NOMO-1 (cell line): ENCODE measurements around the gene EFHD2.
"Not testable (repeated sequence)": the region's sequence is repeated elsewhere in the genome, so short reads cannot be mapped to it uniquely, and the experiment has no call there.

Experiments used
- DNase-seq, 2 experiments: peaks; one replicate each; lab custom pipeline; 2025; ENCODE audit not compliant: unreplicated experiment in 2 of 2; lab: John Stamatoyannopoulos, UW

Gene EFHD2

DNA sequence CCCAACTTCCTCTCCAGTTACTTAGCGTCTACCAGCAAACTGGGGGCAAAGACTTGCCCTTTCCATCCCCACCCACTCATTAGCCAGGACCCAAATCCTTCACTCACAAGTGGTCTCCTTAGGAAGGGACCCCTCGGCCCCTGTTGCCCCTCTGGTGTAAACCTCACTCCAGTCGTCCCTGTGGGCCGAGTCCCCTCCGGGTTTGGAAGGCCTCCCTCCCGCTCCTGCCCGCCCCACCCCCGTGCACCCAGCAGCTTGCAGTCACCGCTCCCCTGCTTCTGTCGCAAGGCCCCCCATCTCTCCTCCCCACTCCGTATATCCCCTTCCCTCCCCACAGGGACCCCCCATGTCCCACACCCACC is 1.2 kb downstream of the EFHD2 start:
- peak in 1 of 2 experiments; percentile 17 for DNase-seq

DNA sequence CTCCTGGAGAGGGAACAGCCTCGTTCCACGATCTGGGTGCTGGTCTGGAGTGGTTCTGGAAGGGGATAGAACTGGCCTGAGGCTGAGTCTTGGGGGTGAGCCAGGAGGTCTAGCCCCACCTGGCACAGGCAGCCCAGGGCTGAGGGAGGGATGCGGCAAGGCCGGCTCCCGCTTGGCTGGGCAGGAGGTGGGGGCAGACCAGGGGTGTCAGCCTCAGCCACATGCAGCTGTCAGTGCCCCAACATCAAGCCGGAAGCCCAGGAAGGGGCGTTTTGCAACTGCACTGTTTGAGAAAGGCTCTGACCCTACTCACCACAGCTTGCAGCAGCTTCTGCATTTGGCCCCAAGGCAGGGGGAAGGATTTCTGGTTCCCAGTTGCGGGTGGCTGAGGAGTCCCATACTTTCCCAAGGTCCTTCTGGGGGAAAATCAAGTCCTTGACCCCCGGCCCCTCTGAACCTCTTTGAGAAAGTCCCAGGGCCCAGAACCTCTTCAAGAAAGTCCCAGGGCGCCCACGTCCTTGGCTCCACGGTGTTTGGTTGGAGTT is 2.0 kb downstream of the EFHD2 start:
- peak; percentile 79 to 86 for DNase-seq

DNA sequence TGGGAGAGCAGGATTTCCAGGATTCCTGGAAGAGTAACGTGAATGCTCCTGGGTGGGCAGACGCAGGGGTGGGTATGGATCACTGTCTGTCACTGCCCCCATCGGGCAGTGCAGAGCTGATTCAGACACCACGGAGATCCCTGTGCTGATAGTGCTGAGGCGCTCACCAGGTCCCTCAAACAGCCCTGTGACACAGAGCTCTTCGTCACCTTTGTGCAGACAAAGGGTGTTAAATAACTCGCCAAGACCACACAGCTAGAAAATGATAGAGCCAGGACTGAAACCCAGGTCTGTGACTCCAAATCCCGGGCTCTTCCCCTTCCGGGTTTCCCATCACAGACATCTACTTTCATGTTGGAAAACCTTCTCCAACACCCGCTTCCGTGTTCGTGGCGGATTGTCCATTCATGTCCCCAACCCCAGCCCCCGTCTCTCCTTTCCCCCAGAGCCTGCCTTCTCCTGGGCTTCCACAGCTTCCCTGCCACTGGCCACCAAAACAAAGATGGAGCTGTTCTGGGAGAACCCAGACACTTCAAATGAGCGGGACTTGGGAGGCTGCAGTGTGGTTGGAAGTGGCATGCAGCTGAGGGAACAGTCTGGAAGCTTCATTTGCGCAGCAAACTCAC is 2.6 kb downstream of the EFHD2 start:
- DNase-seq, result no peak

DNA sequence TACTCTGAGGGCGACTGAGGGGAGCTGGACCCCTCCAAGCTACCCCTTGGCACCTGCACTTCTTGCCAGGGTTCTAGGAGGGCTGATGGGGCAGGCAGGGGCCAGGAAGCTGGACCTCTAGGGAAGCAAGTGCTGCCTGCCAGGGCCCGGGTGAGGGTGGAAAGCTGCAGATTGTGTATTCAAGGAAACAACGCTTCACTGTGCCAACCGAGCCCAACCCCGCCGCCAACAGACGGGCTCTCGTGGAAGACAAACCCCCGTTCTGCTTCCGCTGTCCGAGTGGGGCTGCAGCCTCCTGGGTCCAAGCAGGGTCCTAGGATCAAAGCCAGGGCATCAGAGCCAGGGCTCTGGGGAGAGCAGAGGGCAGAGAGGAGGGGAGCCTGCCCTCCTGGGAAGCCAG is 3.2 kb downstream of the EFHD2 start:
- no peak for DNase-seq

DNA sequence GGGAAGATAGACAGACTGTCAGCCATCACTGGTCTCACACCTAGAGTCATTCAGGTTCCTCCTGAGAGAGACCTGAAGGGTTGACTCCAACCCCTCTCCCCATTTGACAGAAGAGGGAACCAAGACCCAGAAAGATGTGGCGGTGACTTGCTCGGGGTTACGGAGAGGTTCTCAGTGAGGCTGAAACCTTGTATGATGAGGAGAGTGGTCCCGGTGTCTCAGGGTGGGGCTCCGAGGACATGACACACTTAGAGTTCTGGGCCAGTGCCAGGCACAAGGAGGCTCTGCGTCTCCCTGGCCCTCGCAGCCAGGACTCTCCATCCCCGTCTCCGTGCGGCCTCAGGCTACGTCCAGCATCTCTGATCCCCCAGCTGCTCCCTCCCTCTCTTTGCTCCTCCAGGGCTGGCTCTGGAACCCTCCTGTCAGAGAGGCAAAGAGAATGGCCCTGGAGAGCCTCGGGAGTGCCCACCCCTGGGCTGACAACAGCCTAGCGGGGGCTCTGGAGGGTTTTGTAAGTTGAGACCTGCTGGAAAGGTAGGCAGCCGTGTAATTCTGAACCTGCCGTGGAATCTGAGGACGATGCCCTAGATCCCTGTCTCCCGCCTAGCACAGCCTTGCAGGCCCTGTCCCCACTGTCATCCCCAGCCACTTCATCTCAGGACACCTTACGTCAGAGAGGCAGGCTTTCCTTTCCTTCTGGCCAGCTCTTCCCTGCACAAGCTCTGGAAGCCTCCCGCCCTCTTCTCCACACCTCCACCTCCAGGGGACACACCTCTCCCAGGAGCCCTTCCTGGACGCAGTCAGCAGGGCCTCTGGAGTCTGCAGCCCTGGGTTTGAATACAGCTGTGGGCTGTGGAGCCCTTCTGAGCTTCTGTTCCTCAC is 4.1 kb downstream of the EFHD2 start:
- no peak for DNase-seq

DNA sequence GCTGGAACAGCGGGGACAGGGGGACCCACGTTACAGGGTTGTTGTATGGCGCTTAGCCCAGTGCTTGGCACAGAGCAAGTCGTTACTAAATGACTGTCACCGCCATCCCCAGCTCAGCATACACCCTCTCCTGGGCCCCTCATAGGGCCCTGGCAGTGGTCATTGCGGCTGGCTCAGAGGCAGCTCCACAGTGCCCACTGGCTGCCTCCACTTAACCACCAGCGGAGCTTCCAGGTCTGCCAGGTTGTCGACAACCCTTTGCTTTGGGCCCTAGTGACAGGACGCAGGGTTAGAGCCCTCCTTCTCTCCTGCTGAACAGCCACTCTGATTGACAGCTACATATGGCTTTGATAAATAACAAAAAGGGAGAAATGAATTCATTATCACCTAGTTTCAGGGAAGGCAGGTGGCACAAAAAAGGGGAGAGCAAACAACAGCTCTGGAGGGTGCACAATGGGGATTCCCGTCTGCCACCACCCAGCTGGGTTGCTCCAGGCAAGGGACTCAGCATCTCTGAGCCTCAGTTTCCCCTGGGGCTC is 4.8 kb downstream of the EFHD2 start:
- no peak for DNase-seq

DNA sequence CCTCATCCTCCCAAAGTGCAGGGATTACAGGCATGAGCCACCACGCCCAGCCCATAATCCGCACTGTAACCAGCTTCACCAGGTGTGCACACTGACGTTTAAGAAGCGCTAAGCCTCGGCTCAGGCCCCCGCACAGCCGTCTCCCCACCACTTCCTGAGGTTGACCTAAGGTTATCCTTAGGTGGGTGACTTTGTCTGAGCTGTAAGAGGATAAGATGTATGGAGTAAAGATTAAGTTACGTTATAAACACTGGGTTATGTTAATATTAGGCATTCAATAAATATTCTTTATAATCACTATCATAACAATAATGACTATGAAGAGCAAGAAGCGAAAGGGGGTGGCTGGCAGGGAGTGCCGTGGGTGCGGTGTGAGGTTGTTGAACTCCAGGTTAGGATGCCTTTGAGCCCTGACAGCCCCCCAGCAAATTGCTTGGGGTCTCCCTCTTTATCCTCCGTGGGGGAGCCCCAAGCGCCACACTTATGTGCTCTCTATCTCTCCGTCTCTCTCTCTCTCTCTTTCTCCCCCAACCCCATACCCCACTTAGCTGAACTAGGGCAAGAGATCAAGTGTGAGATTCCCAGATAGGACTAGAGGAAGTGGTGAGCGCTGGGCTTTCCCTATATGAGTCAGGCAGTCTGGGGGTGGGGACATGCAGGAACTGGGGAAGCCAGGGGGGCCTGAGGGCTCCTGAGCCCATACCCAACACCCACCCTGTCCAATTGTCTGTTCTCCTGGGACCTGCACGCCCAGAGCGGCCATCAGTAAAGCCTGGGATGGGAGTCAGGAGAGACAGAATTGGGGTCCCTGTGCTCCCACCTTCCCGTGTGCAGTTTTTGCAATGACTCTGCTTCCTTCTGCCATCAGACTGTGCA is 7.6 kb downstream of the EFHD2 start:
- no peak for DNase-seq

DNA sequence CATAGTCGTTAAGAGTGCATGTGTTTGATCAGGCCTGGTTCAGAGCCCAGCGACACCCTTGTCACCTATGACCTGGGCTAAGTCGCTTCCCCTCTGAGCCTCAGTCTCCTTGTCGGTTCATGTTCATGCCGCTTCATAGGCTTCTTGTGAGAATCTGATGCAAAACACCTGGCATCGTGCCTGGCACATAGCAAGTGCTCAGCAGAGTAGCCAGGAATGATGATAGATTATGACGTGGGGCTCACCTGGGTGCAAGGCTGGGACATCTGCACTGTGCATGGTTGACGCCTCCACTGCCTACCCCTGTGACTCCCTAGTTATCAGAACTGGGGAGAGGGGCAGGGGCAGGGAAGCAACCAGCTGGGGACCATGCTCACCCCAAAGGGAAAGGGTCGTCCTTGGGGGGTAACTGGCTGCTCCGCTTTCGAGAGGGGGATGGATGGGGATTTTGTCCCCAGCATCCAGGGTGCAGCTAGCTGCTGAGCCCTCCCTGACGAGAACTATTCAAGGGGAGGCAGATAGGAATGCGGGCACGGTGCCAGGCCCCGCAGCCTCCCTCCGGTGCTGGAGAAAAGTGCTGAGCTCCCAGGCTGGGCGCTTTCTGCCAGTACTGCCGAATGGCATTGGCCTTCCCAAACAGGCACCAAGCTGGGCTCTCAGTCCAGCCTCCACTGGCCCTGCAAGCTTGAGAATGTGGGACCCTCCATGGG is 9.3 kb downstream of the EFHD2 start:
- no peak for DNase-seq

DNA sequence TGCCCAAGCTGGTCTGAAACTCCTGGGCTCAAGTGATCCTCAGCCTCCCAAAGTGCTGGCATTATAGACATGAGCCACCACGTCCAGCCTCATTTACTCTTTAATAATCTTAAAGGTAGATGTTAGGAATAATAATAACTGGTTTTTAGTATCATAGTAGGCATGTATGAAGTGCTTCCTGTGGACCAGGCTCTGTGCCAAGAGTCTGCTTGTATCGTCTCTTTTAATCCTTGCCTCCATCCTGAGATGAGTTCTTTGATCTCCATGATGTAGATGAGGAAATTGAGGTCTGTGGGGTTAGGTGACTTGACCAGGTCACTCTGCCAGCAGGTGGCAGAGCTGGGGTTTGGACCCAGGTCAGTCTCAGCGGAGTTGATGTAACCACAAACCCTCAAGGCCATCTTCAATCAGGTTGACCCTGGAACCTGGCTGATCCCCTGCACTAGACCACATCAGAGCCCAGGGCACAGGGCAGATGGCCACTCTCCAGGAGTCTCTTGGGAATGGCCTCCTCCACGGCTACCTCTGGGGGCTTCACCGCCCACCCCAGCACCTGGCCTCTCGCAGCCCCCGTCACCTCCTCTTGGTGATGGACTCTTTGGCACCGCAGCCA is 11.3 kb downstream of the EFHD2 start:
- no peak for DNase-seq

DNA sequence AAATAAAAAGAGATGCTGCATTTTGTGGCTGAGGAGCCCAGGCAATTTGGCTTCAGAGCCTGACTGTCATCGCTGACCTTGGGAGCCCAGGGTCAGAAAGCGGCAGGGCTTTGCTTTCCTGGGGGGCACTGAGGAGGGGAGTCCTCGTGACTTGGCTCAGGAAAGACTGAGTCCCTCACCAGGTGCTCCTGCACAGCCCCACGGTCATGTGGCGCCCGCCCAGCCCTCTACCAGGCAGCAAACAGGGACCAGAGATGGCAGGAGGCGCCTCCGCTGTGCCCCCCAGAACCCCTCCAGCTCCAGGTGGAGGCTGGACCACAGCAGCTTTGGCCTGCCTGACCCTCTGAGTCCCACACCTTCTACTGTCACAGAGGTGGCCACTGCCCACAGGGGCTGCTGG is 13.2 kb downstream of the EFHD2 start:
- no peak for DNase-seq

DNA sequence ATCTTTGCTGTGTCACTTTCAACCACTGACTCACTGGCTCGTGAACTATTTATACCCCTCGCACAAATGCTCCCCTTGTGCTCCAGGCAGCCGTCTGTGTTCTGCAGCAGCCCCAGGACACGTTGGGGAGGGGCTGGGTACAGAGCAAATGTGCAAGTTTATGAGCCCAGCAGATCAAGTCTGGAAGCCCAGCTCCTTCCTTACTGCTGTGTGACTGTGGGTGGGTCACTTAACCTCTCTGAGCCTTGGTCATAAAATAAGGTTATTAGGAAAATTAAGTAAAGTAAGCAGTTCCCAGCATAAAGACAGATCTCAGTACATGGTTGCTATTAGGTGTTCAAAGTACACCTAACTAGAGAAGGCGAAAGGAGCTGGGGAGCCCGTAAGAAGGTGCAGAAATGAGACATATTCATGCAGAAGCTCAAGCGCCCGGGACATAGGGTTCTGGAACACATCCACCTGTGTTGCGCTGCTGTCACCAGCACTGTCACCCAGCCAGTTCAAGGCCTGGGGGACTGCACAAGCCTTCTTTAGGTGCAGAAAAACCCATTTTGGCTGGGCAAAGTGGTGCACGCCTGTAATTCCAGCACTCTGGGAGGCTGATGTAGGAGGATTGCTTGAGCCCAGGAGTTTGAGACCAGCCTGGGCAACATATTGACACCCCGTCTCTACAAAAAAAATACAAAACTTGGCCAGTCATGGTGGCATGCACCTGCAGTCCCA is 13.8 kb downstream of the EFHD2 start:
- no peak for DNase-seq

DNA sequence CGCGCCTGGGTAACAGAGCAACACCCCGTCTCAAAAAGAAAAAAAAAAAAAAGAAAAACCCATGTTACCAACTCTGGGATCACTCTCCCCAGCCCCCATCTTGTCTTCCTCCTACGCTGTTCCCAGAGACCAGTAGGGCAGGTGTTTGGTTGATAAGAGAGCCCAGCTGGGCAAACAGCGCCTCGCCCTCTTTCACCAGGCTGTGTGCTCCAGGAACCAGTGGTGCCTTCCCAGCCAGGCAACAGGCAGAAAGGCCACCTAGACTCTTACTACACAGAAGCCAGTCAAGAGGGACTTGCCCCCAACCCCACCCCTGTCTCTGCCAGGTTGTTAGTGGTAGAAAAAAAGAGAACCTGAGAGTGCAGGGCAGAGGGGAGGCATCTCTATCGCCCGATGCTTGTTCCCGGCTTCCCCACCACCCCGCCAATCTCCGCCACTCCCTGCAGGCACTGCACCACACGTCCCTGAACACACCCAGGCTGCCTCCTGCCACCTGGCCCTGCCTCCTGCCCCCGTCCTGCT is 14.5 kb downstream of the EFHD2 start:
- no peak for DNase-seq

DNA sequence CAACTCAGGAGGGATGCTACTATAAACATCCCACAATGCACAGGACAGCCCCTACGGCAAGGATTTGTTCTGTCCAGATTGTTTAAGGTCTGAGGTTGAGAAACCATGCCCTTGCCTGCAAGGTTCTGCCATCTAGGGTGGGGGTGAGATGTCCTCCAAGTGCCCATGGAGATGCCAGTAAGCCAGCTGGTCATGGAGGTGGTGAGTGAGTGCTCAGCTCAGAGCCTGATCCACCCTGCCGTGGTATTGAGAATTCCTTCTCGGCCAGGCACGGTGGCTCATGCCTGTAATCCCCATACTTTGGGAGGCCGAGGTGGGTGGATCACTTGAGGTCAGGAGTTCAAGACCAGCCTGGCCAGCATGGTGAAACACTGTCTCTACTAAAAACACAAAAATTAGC is 15.3 kb downstream of the EFHD2 start:
- DNase-seq, result no peak

DNA sequence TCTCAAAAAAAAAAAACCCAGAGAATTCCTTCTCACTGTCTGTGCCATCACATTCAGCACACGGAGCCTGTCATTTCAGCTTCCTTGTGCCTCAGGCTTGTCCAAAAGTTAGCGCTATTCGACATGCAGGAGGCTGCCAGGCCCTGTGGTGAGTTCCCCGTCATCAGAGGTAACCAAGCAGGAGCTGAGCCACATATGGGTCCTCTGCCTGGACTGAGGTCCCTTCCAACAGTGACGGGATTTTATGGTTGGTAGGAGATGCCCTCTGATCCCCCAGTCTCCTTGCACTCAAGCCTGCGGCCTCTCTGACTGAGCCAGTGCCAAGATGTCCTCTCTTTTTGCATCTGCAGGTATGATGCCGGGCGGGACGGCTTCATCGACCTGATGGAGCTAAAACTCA is 15.8 kb downstream of the EFHD2 start:
- no peak for DNase-seq

DNA sequence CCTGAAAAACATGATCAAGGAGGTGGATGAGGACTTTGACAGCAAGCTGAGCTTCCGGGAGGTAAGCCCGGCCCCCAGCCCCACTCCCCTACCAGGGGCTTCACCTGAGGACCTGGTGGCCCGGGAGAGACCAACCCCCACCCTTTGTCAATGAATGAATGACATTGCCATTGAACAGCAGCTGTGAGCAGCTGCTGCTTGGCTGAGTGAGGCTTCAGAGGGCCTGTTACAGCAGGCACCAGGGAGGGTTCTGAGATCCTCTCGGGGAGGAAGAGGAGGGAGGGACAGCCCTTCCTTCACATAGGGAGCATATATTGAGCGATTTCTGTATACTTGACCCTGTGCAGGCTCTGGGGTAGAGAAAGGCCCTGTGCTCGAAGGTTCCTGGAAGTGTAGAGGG is 16.3 kb downstream of the EFHD2 start:
- DNase-seq, result no peak

DNA sequence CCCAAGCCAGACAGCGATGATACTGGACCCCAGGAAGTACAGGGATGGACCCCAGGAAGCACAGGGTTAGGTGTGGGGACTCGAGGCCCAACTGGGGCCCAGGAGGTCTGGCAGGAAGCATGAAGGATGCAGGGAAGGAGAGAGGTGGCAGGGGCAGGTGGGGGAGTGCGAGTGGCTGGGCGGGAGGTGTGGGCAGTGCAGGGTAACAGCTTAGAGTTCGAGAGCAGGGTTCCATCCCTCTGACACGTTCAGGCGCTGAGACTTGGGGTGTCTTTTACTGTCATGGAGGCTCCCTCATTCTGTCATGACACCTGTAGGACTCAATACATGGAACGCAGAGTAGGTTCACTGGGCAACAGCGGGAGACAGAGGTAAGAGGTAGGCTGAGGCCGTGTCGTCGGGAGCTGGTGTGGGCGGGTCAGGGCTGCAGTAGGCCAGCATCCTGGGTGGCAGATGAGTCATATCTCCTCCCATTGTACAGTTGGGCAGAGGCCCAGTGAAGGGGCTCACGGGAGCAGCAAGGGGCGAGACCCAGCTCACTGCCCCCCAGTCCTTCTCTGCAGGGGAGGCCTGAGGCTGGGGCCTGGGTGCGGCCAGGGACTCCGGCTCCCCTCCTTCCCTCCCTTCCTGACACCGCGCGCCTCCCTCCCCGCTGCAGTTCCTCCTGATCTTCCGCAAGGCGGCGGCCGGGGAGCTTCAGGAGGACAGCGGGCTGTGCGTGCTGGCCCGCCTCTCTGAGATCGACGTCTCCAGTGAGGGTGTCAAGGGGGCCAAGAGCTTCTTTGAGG is 17.0 kb downstream of the EFHD2 start:
- DNase-seq, result no peak

DNA sequence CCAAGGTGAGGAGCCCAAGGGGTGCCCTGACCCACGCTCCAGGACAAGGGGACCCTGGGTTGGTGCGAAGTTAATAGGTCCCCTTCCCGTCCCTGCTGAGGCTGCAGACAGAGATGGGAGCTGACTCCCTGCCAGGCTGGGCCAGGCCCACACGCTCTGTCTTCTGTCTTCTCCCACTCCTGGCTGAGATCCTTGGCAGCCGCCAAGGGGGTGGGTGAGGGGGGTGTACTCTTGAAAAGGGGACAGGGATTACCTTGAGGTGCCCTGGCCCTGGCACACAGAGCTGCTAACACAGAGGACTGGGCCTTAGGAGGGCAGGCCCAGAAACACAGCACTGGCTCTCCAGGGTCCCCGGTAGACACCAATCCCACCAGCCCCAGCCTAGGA is 17.6 kb downstream of the EFHD2 start:
- DNase-seq, result no peak

DNA sequence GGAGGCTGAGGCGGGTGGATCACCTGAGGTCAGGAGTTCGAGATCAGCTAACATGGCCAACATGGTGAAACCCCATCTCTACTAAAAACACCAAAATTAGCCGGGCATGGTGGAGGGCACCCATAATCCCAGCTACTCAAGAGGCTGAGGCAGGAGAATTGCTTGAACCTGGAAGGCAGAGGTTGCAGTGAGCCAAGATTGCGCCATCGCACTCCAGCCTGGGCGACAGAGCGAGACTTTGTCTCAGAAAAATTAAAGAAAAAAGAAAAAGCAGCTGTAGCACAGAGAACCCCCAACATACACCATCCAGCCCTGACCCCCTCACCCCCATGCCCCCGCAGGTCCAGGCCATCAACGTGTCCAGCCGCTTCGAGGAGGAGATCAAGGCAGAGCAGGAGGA is 18.6 kb downstream of the EFHD2 start:
- DNase-seq, result not testable (repeated sequence)
